IPS-15b (cell line): Measurements from ENCODE around the gene DPCD.

Experiments
- H3K27me3 ChIP-seq: one replicate; pipeline ENCODE4 v1.6.1; 2013; ENCODE audit warnings: low read length; ENCODE audit not compliant: control insufficient read depth, insufficient read depth
- H3K36me3 ChIP-seq: one replicate; pipeline ENCODE4 v1.6.1; 2013; ENCODE audit warnings: low read length; ENCODE audit not compliant: control insufficient read depth, insufficient read depth
- H3K4me1 ChIP-seq: one replicate; pipeline ENCODE4 v1.6.1; 2013; ENCODE audit warnings: mild to moderate bottlenecking, low read length; ENCODE audit not compliant: control insufficient read depth, insufficient read depth
- H3K4me3 ChIP-seq: one replicate; pipeline ENCODE4 v1.5.1; 2013; ENCODE audit warnings: low read depth, low read length
- H3K9ac ChIP-seq: one replicate; pipeline ENCODE4 v1.6.1; 2013; ENCODE audit warnings: low read depth, mild to moderate bottlenecking, low read length
- H3K9me3 ChIP-seq: one replicate; pipeline ENCODE4 v1.6.1; 2013; ENCODE audit warnings: mild to moderate bottlenecking, low read length; ENCODE audit not compliant: control insufficient read depth, insufficient read depth

DPCD gene

GRCh38 chr10:101658975-101659374 lies 70.9 kb downstream of the DPCD start:
- no peaks in the 10 kb centered on the region for H3K9me3 ChIP-seq
- no peak overlapping the region for H3K4me3 ChIP-seq
- H3K27me3 ChIP-seq, result no peaks in the 10 kb centered on the region
- H3K4me1 ChIP-seq, result peaks cover 8% of the 10 kb centered on the region
- no peak overlapping the region for H3K9ac ChIP-seq
- H3K36me3 ChIP-seq, result no peaks in the 10 kb centered on the region
